ENCODE measurements around the gene ARMCX6.

DNA sequence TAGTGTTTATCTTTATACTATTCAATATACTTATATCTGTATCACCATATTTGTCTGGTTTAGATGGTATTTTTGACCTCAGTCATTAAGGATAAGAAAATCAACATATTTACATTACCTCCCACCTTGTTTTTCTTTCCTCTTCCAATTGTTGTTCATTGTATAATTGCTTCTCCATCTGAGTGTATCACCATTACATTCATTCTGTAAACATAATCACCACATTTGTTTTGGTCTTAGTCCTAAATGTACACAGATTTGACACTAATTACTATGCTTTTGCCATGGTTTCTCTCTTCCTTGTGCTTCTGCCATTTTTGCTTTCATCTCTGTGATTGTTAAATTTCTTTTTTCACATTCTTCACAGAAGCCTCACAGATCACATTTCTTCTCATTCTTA lies 12.7 kb downstream of the ARMCX6 start:
- no peak for TF ChIP-seq CTCF (IDR thresholded peaks at IDR 0.05; ENCODE audit: low read depth, low read length, poor library complexity, severe bottlenecking)
- TF ChIP-seq EZH2phosphoT487 (IDR thresholded peaks at IDR 0.05; ENCODE audit: borderline replicate concordance, low read length), result no peak
